22Rv1 (cell line): Measurements from ENCODE around the gene NAB2.

Source experiments
- ZFX ChIP-seq: fragments of 450-650 bp; IDR thresholded peaks from 2 replicates; pipeline ENCODE4 v1.6.1; 2017; ENCODE audit warnings: antibody characterized with exemption, borderline replicate concordance
- TF ChIP-seq, protein P1 (sequence below): fragments of 450-650 bp; IDR thresholded peaks from 2 replicates; pipeline ENCODE4 v1.5.1; 2017; ENCODE audit warnings: mild to moderate bottlenecking

DNA sequence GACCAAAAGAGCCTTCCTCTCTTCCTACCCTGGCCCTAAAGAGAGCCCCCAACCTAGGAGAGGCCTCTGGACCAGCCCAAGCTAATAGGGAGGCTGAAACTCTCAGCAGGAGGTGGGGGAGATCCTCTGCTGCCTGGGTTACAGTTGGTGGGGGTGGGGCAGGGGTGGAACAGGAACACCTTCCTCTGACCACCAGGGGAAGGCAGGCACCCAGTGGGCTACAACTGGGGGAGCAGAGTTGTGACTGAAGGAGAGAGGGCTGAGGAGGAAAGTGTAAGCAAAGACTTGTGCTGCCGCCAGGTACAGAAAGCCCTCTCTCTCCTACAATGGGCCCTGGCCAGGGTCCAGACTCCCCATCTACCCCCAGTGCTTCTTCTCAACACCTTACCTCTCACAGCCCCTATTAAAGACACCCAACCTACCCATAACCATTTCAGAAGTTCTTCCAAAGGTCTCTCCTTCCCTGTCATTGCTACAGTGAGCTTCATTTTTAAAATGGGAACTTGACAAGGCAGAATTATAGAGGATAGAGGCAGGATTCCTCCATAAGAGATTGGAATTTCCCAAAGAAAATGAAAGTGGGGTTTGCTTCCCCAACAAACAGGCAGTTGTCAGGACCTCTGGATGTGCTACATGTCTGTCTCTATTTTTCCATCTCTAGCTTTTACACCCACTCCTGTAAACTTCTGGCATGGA, 40.3 kb upstream of the NAB2 start:
- TF ChIP-seq, protein P1, sequence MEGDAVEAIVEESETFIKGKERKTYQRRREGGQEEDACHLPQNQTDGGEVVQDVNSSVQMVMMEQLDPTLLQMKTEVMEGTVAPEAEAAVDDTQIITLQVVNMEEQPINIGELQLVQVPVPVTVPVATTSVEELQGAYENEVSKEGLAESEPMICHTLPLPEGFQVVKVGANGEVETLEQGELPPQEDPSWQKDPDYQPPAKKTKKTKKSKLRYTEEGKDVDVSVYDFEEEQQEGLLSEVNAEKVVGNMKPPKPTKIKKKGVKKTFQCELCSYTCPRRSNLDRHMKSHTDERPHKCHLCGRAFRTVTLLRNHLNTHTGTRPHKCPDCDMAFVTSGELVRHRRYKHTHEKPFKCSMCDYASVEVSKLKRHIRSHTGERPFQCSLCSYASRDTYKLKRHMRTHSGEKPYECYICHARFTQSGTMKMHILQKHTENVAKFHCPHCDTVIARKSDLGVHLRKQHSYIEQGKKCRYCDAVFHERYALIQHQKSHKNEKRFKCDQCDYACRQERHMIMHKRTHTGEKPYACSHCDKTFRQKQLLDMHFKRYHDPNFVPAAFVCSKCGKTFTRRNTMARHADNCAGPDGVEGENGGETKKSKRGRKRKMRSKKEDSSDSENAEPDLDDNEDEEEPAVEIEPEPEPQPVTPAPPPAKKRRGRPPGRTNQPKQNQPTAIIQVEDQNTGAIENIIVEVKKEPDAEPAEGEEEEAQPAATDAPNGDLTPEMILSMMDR, result no peak
- TF ChIP-seq ZFX, result no peak
